Measurements from ENCODE around the gene PAX6.

Gene PAX6

GRCh38 chr11:31810779-31811647 is at the start of gene PAX6:
Gene PAX6, minus strand, starts transcription at chr11:31811322. Its CDS starts 4,911 bp downstream, at chr11:31806411.
- DNase-seq = peak; percentile 36

DNA sequence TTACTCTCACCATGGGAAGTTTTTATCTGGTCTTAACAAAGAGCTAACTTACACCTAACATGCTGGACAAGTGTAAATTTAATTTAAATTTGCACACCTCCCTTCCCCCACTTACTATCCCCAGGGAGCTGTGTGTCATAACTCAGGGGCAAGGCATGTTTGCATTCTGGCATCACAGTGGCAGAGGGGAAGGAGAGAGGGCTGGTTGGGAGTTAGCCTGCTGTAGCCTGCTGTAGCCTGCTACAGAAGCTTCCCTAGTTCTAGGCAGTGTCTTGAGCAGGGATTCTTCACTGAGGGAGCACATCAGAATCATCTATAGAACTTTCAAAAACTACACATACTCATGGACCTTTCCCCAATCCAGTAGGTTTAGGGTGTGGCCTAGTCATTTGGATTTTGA is 49.3 kb upstream of the PAX6 start:
- DNase-seq = no peak

- DNase-seq = no peak
These were observed 45.1 kb upstream of the PAX6 start for GRCh38 chr11:31856248-31856647.

GRCh38 chr11:31855466-31855865 is 44.3 kb upstream of the PAX6 start:
- no peak for DNase-seq

DNA sequence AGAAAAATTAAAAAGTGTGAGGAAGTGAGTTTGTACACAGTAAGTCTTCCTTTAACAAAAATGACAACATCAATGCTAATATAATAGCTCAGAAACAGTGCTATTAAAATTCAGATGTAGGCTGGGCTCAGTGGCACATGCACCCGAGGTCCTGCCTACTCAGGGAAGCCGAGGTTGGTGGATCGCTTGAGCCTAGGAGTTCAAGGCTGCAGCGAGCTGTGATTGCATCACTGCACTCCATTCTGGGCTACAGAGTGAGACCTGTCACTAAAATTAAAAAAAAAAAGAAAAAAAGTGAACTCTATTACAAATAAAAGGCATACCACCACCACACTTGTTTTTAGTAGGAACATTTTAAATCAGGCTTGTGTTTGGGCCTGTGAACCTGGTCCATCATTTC is 39.2 kb upstream of the PAX6 start:
- no peak for DNase-seq

- no peak for DNase-seq
These were observed 36.6 kb upstream of the PAX6 start for GRCh38 chr11:31847761-31848160.

GRCh38 chr11:31845331-31845730 is 34.2 kb upstream of the PAX6 start:
- no peak for DNase-seq

DNA sequence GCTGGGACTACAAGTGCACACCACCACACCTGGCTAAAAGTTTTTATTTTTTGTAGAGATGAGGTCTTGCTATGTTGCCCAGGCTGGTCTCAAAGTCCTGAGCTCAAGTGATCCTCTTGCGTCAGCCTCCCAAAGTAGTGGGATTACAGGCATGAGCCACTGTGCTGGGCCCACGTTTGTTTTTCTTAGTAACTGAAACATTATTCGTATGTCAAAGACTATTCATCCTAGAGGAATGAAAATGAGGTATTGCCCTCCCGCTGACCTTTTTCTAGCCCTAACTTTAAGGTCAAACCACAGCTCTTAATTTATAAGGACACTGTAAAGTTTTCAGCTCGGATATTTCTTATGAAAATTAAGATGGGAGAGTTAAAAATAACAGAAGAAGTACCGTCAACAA is 33.2 kb upstream of the PAX6 start:
- no peak for DNase-seq

GRCh38 chr11:31841435-31841834 is 30.3 kb upstream of the PAX6 start:
- no peak for DNase-seq

- DNase-seq = no peak
These were observed 23.1 kb upstream of the PAX6 start for GRCh38 chr11:31834237-31834636.

- no peak for DNase-seq
These were observed 19.3 kb upstream of the PAX6 start for GRCh38 chr11:31830406-31830805.

GRCh38 chr11:31828217-31828616 is 17.1 kb upstream of the PAX6 start:
- DNase-seq = no peak

DNA sequence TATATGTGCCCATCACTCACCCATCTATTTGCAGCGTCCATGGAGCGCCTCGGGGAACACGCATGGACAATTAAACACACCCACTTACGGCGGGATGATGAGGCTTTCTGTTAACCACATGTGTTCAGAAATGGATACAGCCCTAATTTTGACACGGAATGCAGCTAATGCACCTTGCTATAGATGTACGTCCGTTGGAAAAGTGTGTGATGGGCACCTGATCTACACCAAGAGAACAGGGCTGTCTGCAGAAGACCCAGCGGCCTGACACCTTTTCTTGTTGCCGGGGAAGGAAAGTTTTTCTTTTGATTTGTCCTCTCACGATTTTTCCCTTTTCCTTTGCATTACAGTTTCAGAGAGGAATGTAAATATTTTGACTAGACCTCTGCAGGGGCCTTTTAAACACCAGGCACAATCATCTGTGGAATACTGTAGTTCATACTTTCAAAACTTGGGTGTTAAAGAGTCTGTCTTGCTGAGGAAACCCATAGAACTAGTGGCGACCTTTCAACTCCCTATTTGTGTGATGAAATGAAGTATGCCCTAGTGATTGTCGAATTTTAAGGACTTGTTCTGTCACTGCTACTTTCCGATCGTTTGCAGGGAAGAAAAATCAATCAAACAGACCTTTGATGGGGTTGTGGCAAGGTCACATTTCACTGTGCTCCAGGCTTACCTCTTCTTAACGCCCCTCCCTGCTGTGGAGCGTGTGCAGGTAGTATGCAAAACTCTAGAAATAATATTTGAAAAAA is 16.5 kb upstream of the PAX6 start:
- DNase-seq = no peak

DNA sequence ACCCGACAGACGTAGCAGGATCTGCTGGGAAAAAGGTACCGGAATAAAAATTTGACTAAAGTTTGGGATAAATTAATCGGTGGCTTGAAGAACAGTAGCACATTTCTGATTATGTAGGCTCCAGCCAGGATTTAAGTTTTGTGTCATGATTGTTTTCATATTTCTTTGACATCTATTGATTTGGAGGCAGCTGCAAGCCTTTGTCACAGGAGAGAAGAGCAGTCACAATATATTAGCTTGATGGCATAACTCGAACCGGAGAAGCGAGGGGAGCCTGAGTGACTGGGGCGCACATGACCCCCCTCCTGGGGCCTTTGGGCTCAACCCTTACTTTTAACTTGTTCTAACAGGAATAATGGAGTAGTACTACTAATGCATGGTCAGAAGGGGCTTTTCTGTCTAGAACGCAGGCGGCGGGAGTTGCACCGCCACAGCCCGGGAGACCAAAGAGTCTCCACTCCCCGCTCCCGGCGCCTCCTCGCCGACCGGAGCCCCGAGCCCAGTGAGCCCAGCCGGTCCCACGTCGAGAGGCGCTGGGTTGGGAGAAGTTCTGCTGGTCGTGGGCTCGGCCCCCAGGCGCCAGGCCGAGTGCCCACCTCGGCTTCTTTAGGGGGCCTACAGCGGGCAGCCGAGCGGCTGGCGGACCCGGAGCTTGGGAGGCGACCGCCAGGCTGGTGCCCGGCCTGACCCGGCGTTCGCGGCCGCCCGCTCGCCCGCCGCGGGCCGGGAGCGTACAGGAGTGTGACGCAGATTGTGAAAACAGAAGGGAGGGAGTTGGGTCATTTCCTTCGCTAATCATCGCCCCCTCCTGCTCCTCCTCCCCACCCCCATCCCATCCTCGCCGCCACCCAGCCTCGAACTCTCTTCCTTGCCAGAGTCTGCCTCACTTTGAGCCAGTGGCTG is 15.7 kb upstream of the PAX6 start:
- DNase-seq = no peak

- DNase-seq = no peak
These were observed 14.8 kb upstream of the PAX6 start for GRCh38 chr11:31825838-31826484.

DNA sequence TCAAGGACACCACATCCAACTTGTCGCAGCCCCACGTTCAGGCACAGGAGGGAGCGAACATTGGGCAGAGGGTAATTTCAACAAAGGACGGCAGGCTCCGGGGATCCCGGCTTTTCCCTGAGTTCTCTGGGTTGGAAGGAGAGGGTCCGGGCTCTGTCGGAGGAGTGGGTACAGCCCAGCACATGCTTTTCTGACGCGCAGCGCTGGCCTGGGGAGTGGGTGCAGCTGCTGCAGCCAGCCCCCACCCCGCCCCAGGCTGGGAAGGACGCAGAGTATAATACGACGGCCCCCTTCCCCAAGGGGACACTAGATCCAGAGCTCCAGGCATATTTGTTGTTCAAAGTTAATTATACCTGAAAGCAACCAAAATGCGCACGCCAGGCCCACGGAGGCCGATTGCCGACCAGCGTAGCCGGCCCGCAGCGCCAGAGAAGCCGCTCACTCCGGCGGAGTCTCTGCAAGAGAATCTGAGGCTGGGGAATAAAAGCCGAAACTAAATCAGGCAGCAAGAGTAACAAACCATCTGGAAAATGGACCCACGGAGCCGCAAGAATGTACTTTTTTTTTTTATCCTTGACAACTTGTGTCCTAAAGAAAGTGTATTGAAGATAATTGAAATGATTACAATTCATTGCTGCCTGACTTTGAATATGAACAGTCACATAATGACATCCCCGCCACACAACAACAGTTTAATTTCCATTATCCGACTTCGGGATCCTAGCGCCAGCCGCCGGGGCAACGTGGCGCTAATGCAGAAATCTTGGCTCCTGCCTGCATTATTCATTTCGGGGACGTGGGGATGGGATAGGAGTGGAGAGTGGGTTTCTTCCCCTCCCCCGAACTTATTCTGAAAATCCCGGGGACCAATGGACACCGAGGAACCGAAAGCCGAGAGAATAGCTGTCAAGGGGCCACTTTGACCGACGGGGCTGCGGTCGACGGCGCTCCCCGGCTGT is 14.0 kb upstream of the PAX6 start:
- DNase-seq = no peak

- no peak for DNase-seq
These were observed 13.3 kb upstream of the PAX6 start for GRCh38 chr11:31824332-31824878.

DNA sequence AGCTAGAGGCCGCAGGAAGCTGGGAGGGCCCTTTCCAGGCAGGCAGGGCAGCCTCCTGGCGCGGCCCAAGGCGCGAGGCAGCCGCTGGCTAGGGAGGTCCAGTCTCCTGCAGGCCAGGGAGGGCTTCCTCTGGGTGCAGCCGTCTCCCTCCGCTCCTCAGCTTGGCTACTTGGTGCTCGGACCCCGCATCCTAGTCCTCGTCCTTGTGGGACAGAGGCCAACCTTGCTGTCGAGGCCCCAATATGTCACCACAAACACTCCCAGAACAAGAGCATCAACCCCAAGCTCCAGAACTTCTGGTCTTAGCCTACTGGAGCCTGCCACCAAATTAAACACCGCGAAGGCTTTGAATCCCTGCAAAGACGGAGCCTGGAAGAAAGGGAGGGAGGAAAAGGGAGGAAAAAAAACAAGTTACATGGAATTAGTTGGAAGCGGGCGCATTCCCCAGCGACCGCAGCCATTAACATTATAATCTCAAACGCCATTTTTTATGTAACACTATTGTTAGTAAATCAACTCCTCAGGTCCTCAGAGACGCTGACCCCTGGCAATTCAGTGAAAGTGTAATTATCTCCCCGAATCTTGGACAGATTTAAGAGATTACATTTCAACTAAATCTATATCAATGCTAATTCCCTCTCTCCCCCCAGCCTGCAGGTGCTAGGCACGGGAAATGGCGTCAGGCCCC is 12.7 kb upstream of the PAX6 start:
- DNase-seq = no peak

GRCh38 chr11:31822927-31823643 is 12.0 kb upstream of the PAX6 start:
- DNase-seq = no peak

Measured in activated T-cell treated with anti-CD3 and anti-CD28 coated beads, Interleukin-2, amount 50 U/mL, for 1 hour (primary cell).